GM23248 (cell line): ENCODE data around the gene CCDC196.

Experiments used
- EZH2 ChIP-seq: fragments of 200-600 bp; sonication (generic); IDR thresholded peaks from 2 replicates; pipeline ENCODE4 v1.6.1; 2018; ENCODE audit warnings: antibody characterized with exemption, mild to moderate bottlenecking; ENCODE audit not compliant: insufficient read depth, poor library complexity, severe bottlenecking
- EZH2phosphoT487 ChIP-seq: fragments of 200-600 bp; sonication (generic); IDR thresholded peaks from 2 replicates; pipeline ENCODE4 v1.6.1; 2018; ENCODE audit warnings: antibody characterized with exemption, moderate library complexity, mild to moderate bottlenecking, low read depth; ENCODE audit not compliant: insufficient read depth

DNA sequence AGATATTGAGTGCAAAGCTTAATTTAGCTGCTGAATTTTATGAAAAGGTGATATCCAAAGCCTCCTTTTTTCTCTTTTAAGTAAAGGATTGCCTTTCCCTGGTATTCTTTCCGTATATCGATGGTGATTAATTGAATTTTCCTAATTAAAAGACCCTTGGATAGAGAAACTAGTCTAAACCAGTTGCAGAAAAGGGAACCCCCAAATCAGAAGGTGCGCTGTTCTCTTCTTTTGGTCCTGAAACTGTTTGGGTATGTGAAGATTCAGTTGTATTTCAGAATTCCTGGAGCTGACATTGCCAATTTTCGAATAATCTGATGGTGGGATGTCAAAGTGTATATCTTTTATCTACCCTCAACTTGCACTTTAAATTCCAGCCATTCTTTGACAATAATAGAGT is 23.7 kb downstream of the CCDC196 start:
- TF ChIP-seq EZH2phosphoT487 (no peak), EZH2 (no peak)
